Esophagus mucosa (tissue), 1 donor: Measurements from ENCODE around the gene IL1RAPL1. TPM values are rescaled to one million over a fixed set of nuclear protein-coding genes. Genes with fewer than 3 reads are reported as not detected.
A peak's percentile ranks its signal among the peaks of the same experiment; 100 is the strongest.
"Not testable (repeated sequence)": the region's sequence is repeated elsewhere in the genome, so short reads cannot be mapped to it uniquely, and the experiment has no call there.

Source experiments
- ATAC-seq: fragments of 200-7000 bp; cut with Tn5 transposase; one replicate; pipeline ENCODE4 v1.9.1; 2020
- total RNA-seq: library from RNA; stranded (reverse); gene quantifications from one replicate; pipeline ENCODE4 v1.2.4, GENCODE V29; 2023
- donor health status: DM: yes; HTN: yes; CAD: no.

The IL1RAPL1 gene
- total RNA-seq, 1 donor from 2014 or later: 0.12 TPM

- ATAC-seq: no peak
Observed at GRCh38 chrX:28988246-28988645, 401.0 kb downstream of the IL1RAPL1 start.

DNA sequence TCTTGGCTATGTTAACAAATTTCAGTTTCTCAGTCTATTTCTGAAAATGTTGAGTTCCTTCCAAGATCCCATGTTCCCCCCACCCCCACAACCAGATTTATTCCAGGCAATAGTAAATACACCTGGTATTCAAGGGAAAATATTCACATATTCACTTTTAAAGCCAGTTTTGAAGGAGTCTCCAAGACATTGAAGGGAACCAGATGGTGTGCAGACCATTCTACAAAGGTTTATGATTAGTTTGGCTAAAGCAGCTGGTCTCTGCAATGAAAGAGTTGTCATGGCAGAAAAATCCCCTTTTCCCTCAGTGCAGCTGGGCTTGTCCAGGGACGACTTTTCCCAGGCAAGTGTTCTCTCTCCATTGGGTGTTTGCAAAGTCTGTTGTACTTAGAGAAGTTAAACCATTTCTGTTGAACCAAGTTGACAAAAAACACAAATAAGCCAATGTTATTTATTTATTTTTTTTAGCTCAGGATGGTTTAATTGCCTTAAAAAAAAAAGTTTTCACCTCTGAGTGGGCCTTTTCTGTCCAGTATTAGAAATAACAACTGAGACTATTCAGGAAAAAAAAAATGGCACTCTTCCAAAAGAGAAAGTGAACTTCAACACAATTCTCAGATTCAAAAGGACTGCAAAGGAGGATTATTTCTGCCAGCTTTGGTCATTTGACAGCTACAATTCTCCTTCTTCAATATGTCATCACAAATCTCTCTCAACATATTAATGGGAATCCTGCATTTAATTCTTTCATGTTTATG is 410.6 kb downstream of the IL1RAPL1 start:
- ATAC-seq: no peak

DNA sequence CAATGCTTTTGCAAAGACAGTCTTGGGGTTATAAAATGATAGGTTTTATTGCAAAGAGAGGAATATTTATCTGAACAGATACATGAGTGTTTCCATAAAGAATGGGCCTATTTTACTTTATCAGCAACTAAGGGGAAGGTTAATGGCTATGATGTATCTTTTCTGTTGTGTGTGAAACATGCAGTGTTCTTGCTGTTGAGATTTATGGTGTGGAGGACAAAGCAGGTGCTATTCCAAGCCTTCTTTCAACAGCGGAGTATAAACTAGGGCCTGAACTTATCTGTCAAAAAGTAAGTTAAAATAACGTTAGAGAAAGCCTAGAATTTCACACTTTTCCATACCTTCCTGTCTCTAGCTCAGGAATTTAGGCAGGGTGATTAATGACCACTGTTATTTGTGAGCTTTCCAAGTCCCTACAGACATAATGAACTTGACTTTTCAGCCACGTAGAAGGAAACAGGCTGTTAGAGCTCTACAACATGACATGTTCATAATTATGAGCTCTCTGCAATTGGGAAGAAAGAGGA is 411.4 kb downstream of the IL1RAPL1 start:
- no peak for ATAC-seq

DNA sequence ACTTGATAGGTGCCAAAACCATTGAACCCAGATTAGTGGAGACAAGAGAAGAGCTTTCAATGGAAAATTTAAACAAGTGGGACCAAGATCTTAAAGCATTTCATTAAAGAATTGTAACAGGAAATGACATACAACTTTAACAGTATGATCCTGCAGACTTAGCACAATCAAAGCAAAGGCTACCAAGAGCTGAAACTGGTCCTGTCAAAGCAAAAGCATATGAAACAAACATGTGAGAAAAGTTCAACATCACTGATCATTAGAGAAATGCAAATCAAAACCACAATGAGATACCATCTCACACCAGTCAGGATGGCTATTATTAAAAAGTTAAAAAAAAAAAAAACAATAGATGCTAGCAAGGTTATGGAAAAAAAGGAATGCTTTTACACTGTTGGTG is 425.6 kb downstream of the IL1RAPL1 start:
- no peak for ATAC-seq

- ATAC-seq: no peak
Observed at GRCh38 chrX:29023207-29023606, 436.0 kb downstream of the IL1RAPL1 start.

- ATAC-seq: peak; percentile 83
Observed at GRCh38 chrX:29024871-29025270, 437.6 kb downstream of the IL1RAPL1 start.

GRCh38 chrX:29039501-29039900 is 452.3 kb downstream of the IL1RAPL1 start:
- ATAC-seq: no peak

- no peak for ATAC-seq
Observed at GRCh38 chrX:29040160-29040559, 452.9 kb downstream of the IL1RAPL1 start.

DNA sequence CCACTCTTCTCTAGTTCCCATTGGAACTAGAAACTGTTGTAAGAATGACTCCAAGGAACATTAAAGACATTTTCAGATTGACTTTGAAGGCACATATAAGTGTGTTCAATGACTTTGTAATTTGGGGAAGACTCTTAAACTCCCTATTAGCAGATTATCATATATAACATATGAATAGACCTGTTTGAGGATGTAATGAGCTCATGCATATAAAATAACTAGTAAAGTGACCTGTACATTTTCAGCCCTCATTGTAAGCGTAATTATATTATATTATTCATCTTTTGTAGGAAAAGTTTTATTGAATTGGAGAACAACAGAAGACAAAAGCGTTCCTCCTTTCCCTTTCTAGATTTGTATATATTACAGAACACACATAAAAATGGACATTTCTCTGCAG is 455.1 kb downstream of the IL1RAPL1 start:
- no peak for ATAC-seq

DNA sequence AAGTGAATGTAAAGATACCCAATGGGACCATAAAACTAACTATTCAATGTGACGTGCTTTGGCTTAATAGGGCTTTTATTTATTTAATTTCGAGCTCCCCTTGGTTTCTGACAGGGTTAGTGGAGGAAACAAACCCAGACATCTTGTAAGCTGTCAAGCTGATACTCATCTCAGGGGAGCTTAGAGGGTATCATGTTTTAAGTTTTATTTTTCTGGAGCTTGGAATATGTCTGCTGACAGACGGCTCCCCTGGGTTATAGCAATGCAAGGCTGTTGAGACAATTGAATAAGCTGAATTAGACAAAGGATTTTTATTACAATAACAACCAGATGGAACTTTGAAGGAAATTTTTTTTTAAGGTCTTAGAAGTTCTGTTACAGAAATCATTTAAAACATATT is 456.5 kb downstream of the IL1RAPL1 start:
- no peak for ATAC-seq

DNA sequence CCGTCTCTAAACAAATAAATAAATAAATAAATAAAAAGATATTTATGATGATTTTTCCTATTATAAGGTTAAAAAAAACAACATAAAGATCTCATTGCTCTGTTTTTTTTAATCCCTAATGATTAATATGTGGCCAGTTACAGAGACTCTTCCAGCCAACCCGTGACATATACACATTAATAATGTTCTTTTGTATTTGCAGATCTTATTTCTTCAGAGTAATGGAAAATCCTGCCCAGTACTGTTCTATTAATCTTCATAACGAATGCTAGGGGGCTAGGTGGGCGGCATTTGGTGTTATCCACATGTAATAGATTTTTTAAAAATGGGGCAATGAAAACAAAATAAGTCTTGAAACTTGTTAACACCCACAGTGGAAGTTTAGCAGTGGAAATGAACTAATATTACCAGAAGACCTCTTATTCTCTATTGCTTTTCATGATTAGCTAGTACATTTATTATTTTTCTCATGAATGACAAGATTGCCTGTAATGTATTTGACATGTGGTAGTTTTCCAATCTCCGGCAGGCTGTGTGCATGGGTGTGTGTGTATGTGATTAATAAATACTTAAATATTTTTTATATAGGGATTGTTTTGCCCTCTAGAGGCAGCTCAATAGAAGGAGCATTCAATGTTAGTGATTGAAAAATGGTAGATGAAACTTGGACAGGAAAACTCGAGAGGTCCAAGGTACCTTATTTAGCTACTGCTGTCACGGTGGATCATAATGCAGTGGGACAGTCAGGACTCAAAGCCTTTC is 457.4 kb downstream of the IL1RAPL1 start:
- ATAC-seq: no peak

GRCh38 chrX:29065477-29065876 is 478.2 kb downstream of the IL1RAPL1 start:
- no peak for ATAC-seq

DNA sequence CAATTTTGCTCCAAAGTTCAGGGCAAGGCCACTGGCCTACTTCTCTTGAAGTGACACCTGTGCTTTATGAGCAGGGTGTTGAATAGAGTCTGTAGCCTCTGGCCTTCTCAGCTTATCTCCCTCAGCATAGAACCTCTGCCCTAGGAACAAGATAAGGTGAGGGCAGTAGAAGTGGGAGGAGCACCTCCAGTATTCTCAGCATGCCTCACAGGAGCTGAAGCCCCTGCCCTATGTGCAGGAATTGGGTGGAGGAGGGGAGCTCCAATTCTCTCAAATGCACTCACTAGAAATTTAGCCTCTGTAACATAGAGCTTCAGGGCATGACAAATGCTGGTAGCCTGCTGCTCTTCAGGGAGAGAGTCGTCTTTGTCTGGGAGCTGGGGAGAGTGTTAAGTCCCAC is 479.3 kb downstream of the IL1RAPL1 start:
- ATAC-seq: no peak

DNA sequence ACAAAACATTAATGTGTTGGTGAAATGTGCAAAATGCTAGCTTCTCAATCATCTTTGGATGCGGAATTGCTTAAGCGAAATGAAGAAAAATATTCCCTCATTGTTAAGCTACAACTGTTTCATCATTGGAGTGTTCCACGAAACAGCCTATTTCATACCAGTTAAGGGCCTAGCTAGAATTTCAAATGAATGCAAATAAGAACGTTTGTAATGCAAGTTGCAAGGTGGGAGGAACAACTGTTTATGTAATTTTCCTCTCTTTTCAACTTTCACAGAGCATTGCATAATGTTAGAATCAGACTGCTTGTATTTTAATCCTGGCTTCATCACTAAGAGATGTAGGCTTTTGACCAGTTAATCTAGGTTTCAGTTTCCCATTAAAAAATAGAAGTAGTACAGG is 480.1 kb downstream of the IL1RAPL1 start:
- ATAC-seq: no peak

DNA sequence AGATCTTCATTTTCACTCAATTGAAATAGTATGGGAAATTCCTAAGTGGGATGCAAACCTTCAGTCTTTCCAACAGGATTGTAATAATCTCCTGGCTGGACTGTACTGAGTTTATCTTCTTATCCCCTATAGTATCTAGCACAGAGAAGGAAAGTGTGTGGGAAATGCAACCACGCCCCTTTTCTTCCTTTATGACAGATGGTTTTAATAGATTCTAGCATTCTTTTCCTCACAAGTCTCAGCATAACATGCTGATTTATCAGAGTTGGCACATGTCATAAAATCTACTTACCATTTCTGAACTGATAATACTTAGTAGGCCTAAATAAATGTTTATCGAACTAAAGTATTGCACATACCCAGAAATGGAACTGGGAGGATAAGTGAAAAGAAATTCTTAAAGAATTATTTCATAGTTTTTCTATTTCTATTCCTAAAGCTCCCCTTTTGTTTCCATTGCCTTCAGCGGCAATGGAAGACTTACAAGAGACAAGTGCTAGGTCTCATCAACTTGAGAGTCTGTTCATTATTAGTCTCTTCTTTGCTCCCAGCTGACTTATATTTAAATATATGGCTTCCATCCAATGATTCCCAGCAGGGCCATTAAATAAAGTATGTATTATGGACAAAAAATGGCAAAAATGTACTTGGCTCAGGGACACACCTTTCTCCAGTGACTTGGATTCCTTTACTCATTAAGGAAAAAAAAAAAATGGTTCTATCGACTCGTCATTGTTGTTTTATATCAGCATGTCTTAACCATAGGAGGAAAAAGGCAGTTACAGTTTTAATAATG is 484.5 kb downstream of the IL1RAPL1 start:
- ATAC-seq: no peak

DNA sequence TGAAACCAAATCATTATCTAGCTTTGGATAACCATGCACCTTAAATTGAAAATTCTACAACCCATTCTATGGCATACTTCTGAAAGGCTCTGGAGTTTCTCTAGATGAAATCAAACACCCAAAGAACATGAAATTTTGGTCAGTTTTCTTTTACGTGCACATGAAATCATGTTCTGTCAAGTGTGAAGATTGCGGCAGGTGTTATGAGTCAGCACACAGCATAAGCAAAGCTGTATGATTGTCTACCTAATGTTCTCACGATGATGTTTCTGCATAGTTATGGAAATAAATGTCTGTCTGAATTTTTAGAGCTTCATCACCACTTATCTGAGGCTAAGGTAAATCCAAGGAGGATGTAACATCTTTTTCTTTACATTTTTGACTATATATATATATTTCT is 495.3 kb downstream of the IL1RAPL1 start:
- peak; percentile 57 for ATAC-seq

DNA sequence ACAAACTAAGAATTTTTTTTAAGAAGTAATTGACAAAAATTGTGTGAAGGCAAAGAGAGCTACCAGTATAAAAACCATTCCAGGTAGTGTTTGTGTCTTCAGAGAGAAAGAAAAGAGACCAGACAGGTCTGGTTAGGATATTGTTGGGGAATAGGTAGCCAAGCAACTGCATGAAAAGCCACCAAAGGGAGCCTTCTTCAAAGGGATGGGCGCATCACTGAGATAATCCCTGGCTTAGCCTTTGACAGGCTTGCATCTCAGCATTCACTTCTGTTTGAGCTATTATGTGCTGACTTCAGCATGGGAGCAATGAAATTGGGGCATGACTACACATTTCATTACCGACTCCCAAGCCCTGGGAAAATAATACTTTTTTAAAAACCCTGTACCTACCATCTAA is 496.6 kb downstream of the IL1RAPL1 start:
- ATAC-seq: peak; percentile 88

- no peak for ATAC-seq
Observed at GRCh38 chrX:29090811-29091210, 503.6 kb downstream of the IL1RAPL1 start.

- ATAC-seq: no peak
Observed at GRCh38 chrX:29107231-29107630, 520.0 kb downstream of the IL1RAPL1 start.

GRCh38 chrX:29110041-29110440 is 522.8 kb downstream of the IL1RAPL1 start:
- ATAC-seq: no peak

DNA sequence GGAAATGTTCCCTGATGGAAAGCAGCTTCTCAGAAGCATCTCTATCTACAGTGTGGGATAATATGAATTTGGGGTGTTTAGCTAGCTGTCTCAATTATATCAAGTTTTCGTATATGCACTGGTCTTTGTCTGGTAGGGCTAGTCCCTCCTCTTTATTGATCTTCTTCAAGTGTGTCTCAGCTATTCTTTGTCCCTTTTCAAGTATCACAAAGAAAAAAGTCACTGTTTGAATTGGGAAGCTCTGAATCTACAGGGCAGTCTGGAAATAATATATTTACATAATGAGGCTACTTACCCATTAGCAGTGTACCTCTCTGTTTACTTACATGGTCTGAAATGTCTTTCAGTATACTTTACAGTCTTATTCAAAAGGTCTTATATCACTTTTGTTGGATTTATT is 526.0 kb downstream of the IL1RAPL1 start:
- ATAC-seq: no peak

DNA sequence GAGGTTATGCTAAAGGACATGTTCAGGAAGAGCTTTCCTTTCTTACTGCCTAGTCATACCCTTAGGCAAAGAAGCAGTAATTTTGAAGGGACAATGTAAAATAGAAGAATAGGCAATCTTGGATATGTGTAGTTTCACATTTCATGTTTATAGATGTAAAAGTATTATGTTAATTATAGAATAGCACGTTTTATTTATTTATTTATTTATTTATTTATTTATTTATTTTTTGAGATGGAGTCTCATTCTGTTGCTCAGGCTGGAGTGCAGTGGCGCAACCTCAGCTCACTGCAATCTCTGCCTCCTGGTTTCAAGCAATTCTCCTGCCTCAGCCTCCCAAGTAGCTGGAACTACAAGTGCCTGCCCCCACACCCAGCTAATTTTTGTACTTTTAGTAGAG is 535.6 kb downstream of the IL1RAPL1 start:
- not testable (repeated sequence) for ATAC-seq

GRCh38 chrX:29130905-29131304 is 543.7 kb downstream of the IL1RAPL1 start:
- no peak for ATAC-seq
